GM19463 (cell line): Measurements from ENCODE around the gene CD6.

Source experiments
- ATAC-seq: cut with Tn5 transposase; IDR thresholded peaks from one replicate; pipeline ENCODE4 v1.9.1; 2021; ENCODE audit warnings: mild to moderate bottlenecking, moderate library complexity; ENCODE audit not compliant: unreplicated experiment

CD6 gene

GRCh38 chr11:61007956-61008896 is 36.7 kb downstream of the CD6 start:
- no peak for ATAC-seq

GRCh38 chr11:61008971-61009370 is 37.5 kb downstream of the CD6 start:
- ATAC-seq: no peak

- no peak for ATAC-seq
Observed at GRCh38 chr11:61009392-61010275, 38.2 kb downstream of the CD6 start.

- ATAC-seq: no peak
Observed at GRCh38 chr11:61010466-61011228, 39.2 kb downstream of the CD6 start.

GRCh38 chr11:61011229-61011870 is 39.9 kb downstream of the CD6 start:
- no peak for ATAC-seq

- ATAC-seq: no peak
Observed at GRCh38 chr11:61011950-61012736, 40.7 kb downstream of the CD6 start.

- no peak for ATAC-seq
Observed at GRCh38 chr11:61012737-61013215, 41.3 kb downstream of the CD6 start.

GRCh38 chr11:61018059-61018458 is 46.6 kb downstream of the CD6 start:
- ATAC-seq: no peak

GRCh38 chr11:61019037-61019831 is 47.8 kb downstream of the CD6 start:
- no peak for ATAC-seq

- ATAC-seq: no peak
Observed at GRCh38 chr11:61019832-61020405, 48.4 kb downstream of the CD6 start.

GRCh38 chr11:61020551-61021235 is 49.2 kb downstream of the CD6 start:
- no peak for ATAC-seq

- no peak for ATAC-seq
Observed at GRCh38 chr11:61021661-61022212, 50.3 kb downstream of the CD6 start.

GRCh38 chr11:61022311-61023085 is 51.0 kb downstream of the CD6 start:
- ATAC-seq: no peak

- no peak for ATAC-seq
Observed at GRCh38 chr11:61023086-61023965, 51.8 kb downstream of the CD6 start.

- ATAC-seq: no peak
Observed at GRCh38 chr11:61023966-61024295, 52.5 kb downstream of the CD6 start.
